Measurements from ENCODE around the gene SLC17A8.
"Not testable (repeated sequence)": the region's sequence is repeated elsewhere in the genome, so short reads cannot be mapped to it uniquely, and the experiment has no call there.

The SLC17A8 gene

GRCh38 chr12:100356644-100357223, at the start of gene SLC17A8:
TSS of gene SLC17A8 (plus strand) at chr12:100357074. CDS start at chr12:100357392, 318 bp downstream.
- no peak for DNase-seq (ENCODE audit: low read depth in 2 of 2)

GRCh38 chr12:100308138-100308537, 48.7 kb upstream of the SLC17A8 start:
- DNase-seq (ENCODE audit: low read depth in 2 of 2) = not testable (repeated sequence)

GRCh38 chr12:100311317-100311716, 45.6 kb upstream of the SLC17A8 start:
- DNase-seq (ENCODE audit: low read depth in 2 of 2) = no peak

DNA sequence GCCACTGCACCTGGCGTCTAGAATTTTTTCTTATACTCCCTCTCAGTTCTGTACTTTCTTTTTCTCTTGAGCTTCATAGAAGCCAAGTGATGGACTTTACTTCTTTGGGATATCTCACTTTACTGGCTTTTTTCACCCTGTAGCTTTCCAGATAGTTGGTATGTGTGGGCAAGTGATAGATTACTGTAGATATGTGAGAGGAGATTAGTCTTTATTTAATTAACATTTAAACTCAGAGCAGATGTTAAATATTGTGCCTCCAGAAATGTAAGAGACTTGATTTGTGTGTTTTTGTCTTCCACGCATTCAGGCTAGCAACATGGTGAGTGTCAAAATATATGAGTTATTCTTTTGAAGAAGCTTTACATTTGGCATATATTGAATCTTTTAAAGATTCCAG, 39.5 kb upstream of the SLC17A8 start:
- DNase-seq (ENCODE audit: low read depth in 2 of 2) = no peak

- no peak for DNase-seq (ENCODE audit: low read depth in 2 of 2)
Observed at GRCh38 chr12:100324498-100324897, 32.4 kb upstream of the SLC17A8 start.

DNA sequence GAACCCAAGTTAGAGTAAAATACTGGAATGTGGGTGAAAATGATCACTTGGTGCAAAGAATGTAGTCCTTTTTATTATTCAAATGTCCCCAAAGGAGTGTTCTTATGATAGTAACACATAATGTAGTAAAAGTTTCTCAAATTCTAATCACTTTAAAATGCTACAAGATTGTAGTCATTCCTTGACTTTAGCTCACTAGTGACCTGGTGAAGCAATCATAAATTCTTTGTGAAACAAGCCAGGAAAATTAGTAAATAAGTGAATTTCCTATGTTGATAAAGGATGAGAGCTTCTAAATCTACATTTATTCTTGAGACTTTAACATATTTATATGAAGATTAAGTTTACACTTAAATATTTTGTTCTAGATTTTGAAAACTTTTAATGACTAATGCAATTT, 30.7 kb upstream of the SLC17A8 start:
- no peak for DNase-seq (ENCODE audit: low read depth in 2 of 2)

DNA sequence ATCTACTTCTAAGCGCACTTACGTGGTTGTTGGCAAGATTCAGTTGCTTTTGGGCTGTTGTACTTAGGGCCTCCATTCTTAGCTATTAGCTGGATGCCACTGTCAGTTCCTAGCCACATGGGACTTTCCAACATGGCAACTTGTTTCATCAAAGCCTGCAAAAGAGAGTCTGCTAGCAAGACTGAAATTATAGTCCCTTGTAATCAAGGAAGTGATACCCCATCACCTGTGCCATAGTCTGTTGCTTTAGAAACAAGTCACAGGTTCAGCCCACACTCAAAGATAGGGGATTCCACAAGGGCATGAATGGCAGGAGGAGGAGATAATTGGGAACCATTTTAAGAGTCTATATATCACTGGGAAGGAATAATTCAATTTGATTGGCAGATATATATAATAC, 27.1 kb upstream of the SLC17A8 start:
- no peak for DNase-seq (ENCODE audit: low read depth in 2 of 2)

GRCh38 chr12:100331871-100332270, 25.0 kb upstream of the SLC17A8 start:
- no peak for DNase-seq (ENCODE audit: low read depth in 2 of 2)

DNA sequence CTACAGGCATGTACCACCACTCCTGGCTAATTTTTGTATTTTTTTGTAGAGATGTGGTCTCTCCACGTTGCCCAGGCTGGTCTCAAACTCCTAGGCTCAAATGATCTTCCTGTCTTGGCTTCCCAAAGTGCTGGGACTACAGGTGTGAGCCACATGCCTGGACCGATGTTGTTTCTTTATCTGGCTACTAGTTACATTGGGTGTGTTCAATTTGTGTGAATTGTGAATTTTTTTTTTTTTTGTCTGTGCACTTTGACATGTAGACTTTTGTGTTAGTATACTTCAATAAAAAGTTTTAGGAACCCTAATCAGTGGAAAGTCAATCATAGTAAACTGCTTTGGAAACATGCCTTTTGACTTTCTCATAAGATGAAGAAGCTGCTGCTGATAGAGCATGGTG, 24.0 kb upstream of the SLC17A8 start:
- no peak for DNase-seq (ENCODE audit: low read depth in 2 of 2)

DNA sequence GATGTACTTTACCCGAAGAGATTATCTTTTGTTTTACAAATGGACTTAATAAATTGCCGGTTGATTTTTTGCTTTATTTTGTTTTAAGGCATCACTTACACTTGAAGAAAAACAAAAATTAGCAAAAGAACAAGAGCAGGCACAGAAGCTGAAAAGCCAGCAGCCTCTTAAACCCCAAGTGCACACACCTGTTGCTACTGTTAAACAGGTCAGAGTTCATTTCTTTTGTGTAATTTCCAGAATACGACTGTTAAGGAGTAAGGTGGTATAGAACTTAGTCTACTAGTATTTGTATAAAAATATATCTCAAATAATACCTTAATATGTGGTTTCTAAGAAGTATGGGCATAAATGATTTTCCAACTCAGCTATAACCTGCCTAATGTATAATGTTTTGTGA, 19.6 kb upstream of the SLC17A8 start:
- DNase-seq (ENCODE audit: low read depth in 2 of 2) = no peak

- no peak for DNase-seq (ENCODE audit: low read depth in 2 of 2)
Observed at GRCh38 chr12:100337727-100338126, 19.1 kb upstream of the SLC17A8 start.

- DNase-seq (ENCODE audit: low read depth in 2 of 2) = no peak
Observed at GRCh38 chr12:100339071-100339470, 17.8 kb upstream of the SLC17A8 start.

GRCh38 chr12:100342897-100343296, 14.0 kb upstream of the SLC17A8 start:
- not testable (repeated sequence) for DNase-seq (ENCODE audit: low read depth in 2 of 2)

DNA sequence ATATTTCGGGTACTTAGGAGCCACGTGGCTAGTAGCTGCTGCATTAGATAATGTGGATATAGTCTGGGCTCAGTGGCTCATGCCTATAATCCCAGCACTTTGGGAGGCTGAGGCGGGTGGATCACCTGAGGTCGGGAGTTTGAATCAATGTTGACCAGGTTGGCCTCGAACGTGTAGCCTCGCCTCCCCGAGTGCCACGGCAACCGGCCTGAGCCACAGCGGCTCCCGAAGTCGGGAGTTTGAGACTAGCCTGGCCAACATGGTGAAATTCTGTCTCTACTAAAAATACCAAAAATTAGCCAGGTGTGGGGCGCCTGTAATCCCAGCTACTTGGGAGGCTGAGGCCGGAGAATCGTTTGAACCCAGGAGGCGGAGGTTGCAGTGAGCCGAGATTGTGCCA, 12.5 kb upstream of the SLC17A8 start:
- not testable (repeated sequence) for DNase-seq (ENCODE audit: low read depth in 2 of 2)

DNA sequence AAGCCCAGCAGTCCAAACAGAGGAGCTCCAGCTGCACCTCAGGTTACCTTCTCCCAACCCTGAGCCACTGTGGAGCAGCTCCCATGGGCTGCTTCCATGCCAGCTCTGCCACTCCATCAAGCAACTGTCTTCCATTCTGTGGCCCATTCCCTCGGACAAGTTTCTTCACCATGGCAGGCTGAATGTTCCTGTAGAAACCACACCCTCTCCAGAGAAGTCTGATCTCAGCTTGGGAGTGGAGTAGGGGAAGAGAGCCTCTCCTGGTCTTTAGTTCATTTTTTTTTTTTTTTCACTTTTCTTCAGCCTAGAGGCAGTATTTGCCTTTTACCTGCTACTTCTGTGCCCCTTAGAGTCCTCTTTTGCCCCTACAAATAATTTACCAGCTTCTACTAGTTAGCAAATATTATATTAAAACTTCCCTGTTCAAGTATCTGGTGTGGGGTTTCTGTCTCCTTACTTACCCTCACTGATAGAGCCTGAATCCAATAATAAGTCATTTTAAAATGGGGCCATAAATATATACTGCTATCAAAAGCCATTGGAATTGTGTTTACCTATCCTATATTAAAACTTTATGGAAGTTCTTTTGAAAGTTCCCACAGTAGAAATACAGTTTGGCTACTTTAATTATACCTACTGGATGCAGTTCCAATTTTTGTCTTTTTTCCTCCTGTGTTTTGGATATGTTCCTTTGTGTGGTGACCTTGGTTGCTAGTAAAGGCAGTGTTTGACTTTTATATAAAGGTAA, 11.7 kb upstream of the SLC17A8 start:
- no peak for DNase-seq (ENCODE audit: low read depth in 2 of 2)

- no peak for DNase-seq (ENCODE audit: low read depth in 2 of 2)
Observed at GRCh38 chr12:100346660-100347059, 10.2 kb upstream of the SLC17A8 start.

GRCh38 chr12:100348657-100349454, 8.0 kb upstream of the SLC17A8 start:
- DNase-seq (ENCODE audit: low read depth in 2 of 2) = no peak

DNA sequence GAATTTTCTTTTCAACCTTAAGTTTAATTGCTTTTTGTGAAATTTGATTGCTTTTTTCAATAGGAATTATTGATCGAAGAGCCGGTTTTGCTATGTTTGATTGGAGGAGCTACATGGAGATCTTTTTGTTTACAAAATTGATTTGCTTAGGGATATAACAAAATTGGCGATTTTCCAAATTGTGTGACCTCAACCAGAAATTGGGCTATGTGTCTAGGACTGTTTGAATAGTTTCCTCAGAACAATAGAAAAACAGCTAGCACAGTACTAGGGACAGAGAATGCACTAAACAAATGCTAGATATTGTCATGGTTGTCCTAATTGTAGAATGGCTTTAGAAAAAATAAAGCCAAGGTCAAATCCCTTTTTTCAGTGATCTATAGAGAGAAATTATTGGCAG, 2.4 kb downstream of the SLC17A8 start:
- no peak for DNase-seq (ENCODE audit: low read depth in 2 of 2)

GRCh38 chr12:100359822-100360221, 2.9 kb downstream of the SLC17A8 start:
- DNase-seq (ENCODE audit: low read depth in 2 of 2) = no peak

- DNase-seq (ENCODE audit: low read depth in 2 of 2) = no peak
Observed at GRCh38 chr12:100360450-100360849, 3.6 kb downstream of the SLC17A8 start.

DNA sequence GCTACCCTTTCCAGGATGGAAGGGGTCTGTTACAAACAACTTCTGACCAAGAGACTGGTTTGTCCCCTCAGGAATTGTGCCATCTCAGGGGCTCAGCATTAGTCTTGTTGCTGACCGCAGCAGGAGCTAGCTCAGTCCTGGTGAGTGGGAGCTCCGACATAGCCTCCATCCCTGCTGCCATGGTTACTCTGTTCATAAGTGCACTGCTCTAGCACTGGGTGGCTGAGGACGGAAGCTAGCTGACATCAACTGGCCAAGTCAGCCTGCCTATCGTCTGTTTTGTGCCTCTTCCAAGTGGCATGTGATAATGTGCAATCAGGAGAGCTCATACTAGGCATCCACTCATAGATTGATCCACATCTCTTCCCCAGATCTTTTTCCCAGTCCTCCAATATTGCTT, 7.5 kb downstream of the SLC17A8 start:
- no peak for DNase-seq (ENCODE audit: low read depth in 2 of 2)

- no peak for DNase-seq (ENCODE audit: low read depth in 2 of 2)
Observed at GRCh38 chr12:100365411-100365810, 8.5 kb downstream of the SLC17A8 start.

DNA sequence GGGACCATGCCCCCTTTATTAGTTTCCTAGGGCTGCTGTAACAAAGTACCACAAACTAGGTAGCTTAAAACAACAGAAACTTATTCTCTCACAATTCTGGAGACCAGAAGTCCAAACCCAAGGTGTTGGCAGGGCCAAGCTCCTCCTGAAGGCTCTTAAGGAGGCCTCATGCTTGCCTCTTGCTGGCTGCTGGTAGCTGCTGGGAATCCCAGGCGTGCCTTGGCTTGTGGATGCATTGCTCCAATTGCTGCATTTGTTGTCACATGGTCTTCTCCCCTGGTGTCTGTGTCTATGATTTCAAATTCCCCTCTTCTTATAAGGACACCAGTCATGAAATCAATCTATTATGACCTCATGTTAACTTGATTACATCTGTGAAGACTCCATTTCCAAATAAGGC, 11.2 kb downstream of the SLC17A8 start:
- DNase-seq (ENCODE audit: low read depth in 2 of 2) = no peak
